Measurements from ENCODE around the gene IFNAR1. TPM values are rescaled to one million over a fixed set of nuclear protein-coding genes. Genes with fewer than 3 reads are reported as not detected.

The IFNAR1 gene
- total RNA-seq, 1 donor from 2014 or later, result 19.0 TPM

DNA sequence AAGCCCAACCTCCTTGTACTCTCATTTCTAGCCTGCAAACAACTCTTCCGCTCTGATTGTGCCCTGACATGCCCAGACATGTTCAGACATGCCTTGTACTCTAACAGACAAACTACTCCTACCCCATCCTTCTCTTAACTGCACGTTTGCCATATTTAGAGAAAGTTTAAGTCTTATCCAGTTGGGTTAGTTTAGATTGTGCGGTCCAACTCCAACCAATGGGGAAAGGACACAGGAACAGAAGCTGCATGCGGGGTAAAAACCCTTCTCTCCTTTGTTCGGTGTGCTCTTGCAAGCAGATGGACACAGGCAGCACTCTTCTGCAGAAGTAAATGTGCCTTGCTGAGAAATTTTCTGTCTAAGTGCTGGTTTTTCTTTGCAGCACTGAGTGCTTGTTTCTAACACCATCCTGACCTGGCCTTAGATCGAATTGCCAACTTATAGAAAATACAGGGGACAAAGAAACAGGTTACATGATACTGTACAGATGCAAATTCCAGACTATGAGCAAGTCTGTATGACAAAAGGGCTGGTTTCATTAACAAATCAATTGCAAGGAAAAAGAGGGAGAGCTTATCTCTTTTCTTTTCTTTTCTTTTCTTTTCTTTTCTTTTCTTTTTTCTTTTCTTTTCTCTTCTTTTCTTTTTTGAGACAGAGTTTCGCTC is 42.7 kb downstream of the IFNAR1 start:
- Mint-ChIP-seq H3K4me3 (no peak overlapping the region), H3K4me1 (peaks cover 5% of the 10 kb centered on the region), H3K9me3 (peaks cover 26% of the 10 kb centered on the region), H3K27ac (peak overlapping the region; percentile 21), H3K27me3 (peaks cover 2% of the 10 kb centered on the region), H3K36me3 (ENCODE audit: low read depth) (peaks cover 16% of the 10 kb centered on the region)
- DNase-seq, result peak; percentile 61
- intact Hi-C loops (cut with micrococcal nuclease), result loop anchor here (10.0 kb wide), 1 partner anchor 533 kb away; no protein-coding TSS in a partner anchor

DNA sequence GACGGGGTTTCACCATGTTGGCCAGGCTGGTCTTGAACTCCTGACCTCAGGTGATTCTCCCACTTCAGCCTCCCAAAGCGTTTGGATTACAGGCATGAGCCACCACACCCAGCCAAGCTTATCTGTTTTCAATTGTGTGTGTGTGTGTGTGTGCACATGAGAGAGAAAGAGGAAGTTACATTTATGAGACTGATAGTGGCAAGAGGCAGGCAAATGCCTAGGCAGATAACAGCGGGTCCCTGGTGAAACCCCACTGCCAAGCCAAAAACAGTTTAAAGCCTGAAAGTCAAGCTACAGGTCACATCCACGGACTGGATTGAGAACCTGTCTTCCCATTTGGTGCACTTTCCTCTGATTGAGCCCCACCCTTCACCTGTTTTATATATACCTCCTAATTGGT is 43.4 kb downstream of the IFNAR1 start:
- peaks cover 26% of the 10 kb centered on the region for H3K9me3 Mint-ChIP-seq
- H3K36me3 Mint-ChIP-seq (ENCODE audit: low read depth), result peaks cover 16% of the 10 kb centered on the region
- DNase-seq, result no peak
- H3K27ac Mint-ChIP-seq, result no peak overlapping the region
- intact Hi-C loops (cut with micrococcal nuclease), result loop anchor here (10.0 kb wide), 1 partner anchor 533 kb away; no protein-coding TSS in a partner anchor
- H3K27me3 Mint-ChIP-seq, result peaks cover 2% of the 10 kb centered on the region
- no peak overlapping the region for H3K4me3 Mint-ChIP-seq
- H3K4me1 Mint-ChIP-seq, result peaks cover 2% of the 10 kb centered on the region

DNA sequence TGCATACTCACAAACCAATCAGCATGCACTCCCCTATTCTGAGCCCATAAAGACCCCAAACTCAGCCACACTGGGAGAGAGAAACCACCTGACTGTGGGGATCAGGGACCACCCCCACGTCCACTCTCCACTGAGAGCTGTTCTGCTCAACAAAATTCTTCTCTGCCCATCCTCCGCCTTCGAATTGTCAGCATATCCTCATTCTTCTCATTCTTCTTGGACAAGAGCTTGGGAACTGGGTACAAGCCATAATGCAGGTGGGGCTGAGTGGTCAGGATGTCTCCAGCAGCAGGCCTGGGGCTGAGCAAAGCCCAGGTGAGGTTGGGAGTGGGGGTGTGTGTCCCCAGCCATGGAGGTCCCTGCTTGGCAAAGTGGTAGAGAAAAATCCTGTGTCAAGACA is 43.8 kb downstream of the IFNAR1 start:
- H3K27me3 Mint-ChIP-seq, result peaks cover 3% of the 10 kb centered on the region
- intact Hi-C loops (cut with micrococcal nuclease), result loop anchor here (10.0 kb wide), 1 partner anchor 534 kb away; no protein-coding TSS in a partner anchor

DNA sequence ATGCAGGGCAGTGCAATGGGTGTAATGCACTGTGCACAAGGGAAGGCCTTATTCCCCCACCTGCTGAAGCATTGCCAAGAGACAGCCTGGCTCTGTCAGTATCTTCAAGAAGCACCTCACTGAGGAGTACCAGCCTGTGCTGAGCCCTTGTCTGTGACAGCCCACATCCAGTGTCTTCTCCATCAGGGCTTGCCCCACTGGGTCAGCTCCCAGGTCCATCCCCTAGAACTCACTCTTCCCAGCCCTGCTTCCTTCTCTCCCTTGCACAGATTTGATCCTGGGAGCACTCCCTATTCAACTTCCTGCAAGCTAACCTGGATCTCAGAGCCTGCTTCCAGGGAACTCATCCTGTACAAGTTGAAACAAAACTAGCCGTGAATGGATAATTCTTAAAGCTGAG is 44.8 kb downstream of the IFNAR1 start:
- no peak overlapping the region for H3K27ac Mint-ChIP-seq
- H3K9me3 Mint-ChIP-seq, result peaks cover 26% of the 10 kb centered on the region
- H3K36me3 Mint-ChIP-seq (ENCODE audit: low read depth), result peaks cover 14% of the 10 kb centered on the region
- intact Hi-C loops (cut with micrococcal nuclease), result loop anchor here (10.0 kb wide), 1 partner anchor 535 kb away; no protein-coding TSS in a partner anchor
- H3K4me1 Mint-ChIP-seq, result peaks cover 1% of the 10 kb centered on the region
- DNase-seq, result no peak
- H3K4me3 Mint-ChIP-seq, result no peak overlapping the region
- peaks cover 6% of the 10 kb centered on the region for H3K27me3 Mint-ChIP-seq

More for the DNA sequence above, 43.8 kb downstream of the IFNAR1 start:
- H3K9me3 Mint-ChIP-seq, result peaks cover 26% of the 10 kb centered on the region
- peaks cover 2% of the 10 kb centered on the region for H3K4me1 Mint-ChIP-seq
- no peak for DNase-seq
- peaks cover 16% of the 10 kb centered on the region for H3K36me3 Mint-ChIP-seq (ENCODE audit: low read depth)
- H3K27ac Mint-ChIP-seq, result no peak overlapping the region
- H3K4me3 Mint-ChIP-seq, result no peak overlapping the region

DNA sequence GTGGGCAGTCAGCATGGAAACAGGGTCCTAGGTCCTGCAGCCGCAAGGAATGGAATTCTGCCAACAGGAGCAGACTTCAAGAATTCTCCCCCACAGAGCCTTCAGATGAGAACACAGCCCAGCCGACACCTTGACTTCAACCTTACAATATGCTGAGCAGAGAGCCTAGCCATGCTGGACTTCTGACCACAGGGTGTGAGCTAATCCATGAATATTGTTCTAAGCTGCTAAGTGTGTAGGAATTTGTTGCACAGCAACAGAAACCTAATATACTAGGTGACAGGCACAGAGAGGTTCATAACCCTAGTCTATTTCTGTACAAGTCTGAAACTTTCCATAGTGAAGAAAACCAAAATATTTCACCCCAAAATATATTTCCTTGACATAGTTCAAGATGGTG is 45.5 kb downstream of the IFNAR1 start:
- intact Hi-C loops (cut with micrococcal nuclease), result no loop called here

DNA sequence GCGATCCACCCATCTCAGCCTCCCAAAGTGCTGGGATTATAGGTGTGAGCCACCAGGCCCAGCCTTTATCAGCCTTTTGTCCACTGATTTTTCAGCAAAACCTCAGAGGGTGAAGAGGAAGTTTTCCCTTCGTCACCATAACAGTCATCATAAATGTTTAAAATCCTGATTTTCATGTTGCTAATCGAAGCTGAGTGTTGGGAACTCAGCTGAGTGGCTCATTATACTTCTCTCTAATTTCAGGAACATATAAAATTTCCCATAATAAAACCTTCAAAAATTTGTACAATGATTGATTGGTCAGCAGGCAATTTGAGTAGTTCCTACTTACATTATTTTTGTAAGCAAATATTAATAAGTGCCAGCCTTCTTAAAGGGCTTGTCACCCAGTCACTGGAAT is 46.6 kb downstream of the IFNAR1 start:
- peaks cover 20% of the 10 kb centered on the region for H3K9me3 Mint-ChIP-seq
- peaks cover 6% of the 10 kb centered on the region for H3K4me1 Mint-ChIP-seq
- intact Hi-C loops (cut with micrococcal nuclease), result no loop called here
- H3K27ac Mint-ChIP-seq, result no peak overlapping the region
- H3K36me3 Mint-ChIP-seq (ENCODE audit: low read depth), result peaks cover 14% of the 10 kb centered on the region
- H3K27me3 Mint-ChIP-seq, result peaks cover 12% of the 10 kb centered on the region
- DNase-seq, result no peak
- H3K4me3 Mint-ChIP-seq, result no peak overlapping the region

More for the DNA sequence above, 45.5 kb downstream of the IFNAR1 start:
- Mint-ChIP-seq H3K27ac (no peak overlapping the region), H3K4me1 (peaks cover 5% of the 10 kb centered on the region), H3K27me3 (peaks cover 8% of the 10 kb centered on the region), H3K36me3 (ENCODE audit: low read depth) (peaks cover 14% of the 10 kb centered on the region), H3K9me3 (peaks cover 26% of the 10 kb centered on the region), H3K4me3 (no peak overlapping the region)
- no peak for DNase-seq

DNA sequence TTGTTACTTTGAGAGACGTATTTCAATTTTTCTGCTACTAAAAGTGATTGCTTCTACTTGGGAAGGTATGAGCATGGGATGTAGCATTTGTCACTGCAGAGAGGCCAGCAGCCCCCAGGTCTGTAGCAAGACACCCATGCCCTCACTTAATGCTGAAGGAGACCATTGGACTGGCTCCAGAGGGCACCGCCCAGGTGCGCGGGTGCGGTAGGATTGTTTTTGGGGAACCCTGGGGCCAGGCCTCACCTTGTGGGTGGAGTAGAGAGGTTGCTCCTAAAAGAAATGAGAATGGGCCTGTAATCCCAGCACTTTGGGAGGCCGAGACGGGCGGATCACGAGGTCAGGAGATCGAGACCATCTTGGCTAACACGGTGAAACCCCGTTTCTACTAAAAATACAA is 47.8 kb downstream of the IFNAR1 start:
- Mint-ChIP-seq H3K27me3 (peaks cover 21% of the 10 kb centered on the region), H3K4me3 (no peak overlapping the region)
- intact Hi-C loops (cut with micrococcal nuclease), result no loop called here

DNA sequence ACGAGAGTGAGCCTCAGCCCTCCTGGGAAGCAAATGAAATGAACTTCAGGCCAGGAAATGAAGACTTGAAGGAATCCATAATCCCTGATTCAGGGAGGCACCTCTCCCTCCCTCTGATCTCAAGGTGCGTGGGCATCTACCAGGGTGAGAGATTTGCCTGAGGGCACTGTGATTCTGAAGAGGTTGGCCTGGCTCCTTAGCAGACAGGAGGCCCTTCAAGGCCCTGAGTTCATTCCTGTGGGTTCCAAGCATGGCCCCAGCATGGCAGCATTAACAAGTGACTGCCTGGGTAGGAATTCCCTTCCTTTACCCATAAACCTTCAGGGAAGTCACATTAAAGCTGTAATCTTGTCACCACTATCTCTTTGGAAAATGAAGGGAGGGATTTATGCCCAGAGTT is 48.7 kb downstream of the IFNAR1 start:
- Mint-ChIP-seq H3K9me3 (peaks cover 6% of the 10 kb centered on the region), H3K36me3 (ENCODE audit: low read depth) (peaks cover 3% of the 10 kb centered on the region), H3K4me3 (no peak overlapping the region), H3K27me3 (peaks cover 25% of the 10 kb centered on the region), H3K4me1 (peaks cover 6% of the 10 kb centered on the region), H3K27ac (no peak overlapping the region)
- DNase-seq, result no peak
- intact Hi-C loops (cut with micrococcal nuclease), result no loop called here

More for the DNA sequence above, 47.8 kb downstream of the IFNAR1 start:
- Mint-ChIP-seq H3K27ac (no peak overlapping the region), H3K4me1 (peaks cover 6% of the 10 kb centered on the region), H3K9me3 (peaks cover 10% of the 10 kb centered on the region), H3K36me3 (ENCODE audit: low read depth) (peaks cover 6% of the 10 kb centered on the region)
- DNase-seq, result no peak

DNA sequence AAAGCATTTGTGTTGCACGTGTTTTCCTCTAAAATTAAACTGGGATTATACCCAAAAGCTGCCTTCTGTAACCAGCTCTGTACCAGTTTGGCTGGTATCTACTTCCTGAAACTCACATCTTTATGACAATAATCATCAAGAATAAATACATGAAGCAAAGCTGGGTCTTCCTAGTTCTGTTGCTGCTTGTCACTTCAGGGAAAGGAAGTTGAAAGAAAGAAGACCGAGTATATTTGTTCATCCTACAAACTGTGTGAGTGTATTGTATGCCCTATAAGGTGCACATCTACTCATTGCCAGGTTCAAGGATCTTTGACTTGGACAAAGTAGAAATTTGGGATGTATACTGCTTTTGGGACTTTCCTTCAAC is 49.3 kb downstream of the IFNAR1 start:
- peaks cover 3% of the 10 kb centered on the region for H3K9me3 Mint-ChIP-seq
- intact Hi-C loops (cut with micrococcal nuclease), result loop anchor here (1.0 kb wide), 1 partner anchor 175 kb away; no protein-coding TSS in a partner anchor

DNA sequence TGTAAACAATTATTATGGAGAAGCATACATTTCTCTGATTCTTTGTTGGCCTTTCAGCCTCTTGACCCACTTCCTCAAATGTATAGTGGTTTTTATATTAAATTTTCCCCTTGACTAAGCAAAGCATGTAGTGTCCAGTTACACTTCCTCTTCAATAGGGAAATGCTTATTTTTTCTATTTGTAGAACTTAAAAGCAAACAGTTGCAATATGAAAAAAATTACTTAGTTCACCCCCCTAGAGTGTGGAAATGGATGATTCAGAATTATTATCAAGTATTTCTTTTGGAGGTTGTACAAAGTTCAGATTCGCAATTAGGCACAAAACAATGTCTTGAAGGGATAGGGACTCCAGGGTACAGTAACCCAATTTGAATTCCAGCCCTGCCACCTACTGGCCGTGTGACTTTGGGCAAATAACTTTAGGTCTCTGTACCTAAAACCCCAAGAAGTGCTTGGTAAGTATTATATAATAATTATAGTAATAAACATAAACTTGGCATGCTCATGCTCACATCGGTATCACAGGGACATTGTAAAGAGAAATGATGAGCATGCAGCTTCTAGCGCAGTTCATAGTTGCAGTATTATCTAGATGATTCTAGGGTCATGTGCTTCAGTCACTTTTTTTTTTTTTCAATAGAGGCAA is 49.8 kb downstream of the IFNAR1 start:
- DNase-seq, result peak; percentile 86
- Mint-ChIP-seq H3K9me3 (peaks cover 3% of the 10 kb centered on the region), H3K36me3 (ENCODE audit: low read depth) (peaks cover 2% of the 10 kb centered on the region), H3K4me1 (peaks cover 7% of the 10 kb centered on the region), H3K27me3 (peaks cover 28% of the 10 kb centered on the region), H3K4me3 (no peak overlapping the region), H3K27ac (peak overlapping the region; percentile 36)
- intact Hi-C loops (cut with micrococcal nuclease), result loop anchor here (1.0 kb wide), 1 partner anchor 175 kb away; no protein-coding TSS in a partner anchor

More for the DNA sequence above, 49.3 kb downstream of the IFNAR1 start:
- peaks cover 2% of the 10 kb centered on the region for H3K36me3 Mint-ChIP-seq (ENCODE audit: low read depth)
- H3K27ac Mint-ChIP-seq, result no peak overlapping the region
- DNase-seq, result no peak
- H3K27me3 Mint-ChIP-seq, result peaks cover 28% of the 10 kb centered on the region
- no peak overlapping the region for H3K4me3 Mint-ChIP-seq
- peaks cover 7% of the 10 kb centered on the region for H3K4me1 Mint-ChIP-seq

DNA sequence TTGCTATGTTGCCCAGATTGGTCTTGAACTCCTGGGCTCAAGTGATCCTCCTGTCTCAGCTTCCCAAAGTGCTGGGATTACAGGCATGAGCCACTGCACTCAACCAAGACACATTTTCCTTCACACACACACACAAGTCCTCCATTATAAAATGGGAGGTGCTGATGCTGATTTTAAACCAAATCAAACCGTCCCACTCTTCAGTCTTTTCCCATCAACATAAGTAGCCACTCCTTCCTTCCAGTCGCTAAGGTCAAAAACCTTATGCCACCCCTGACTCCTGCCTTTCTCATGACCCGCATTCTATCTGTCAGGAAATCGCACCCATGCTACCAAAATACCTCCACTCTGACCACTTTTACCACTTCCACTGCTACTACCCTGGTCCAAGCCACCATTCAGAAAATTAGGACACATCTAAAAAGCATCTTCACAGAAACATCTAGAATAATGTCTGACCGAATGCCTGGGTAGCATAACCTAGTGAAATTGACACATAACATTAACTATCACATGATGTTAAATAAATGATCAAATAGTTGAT is 50.4 kb downstream of the IFNAR1 start:
- intact Hi-C loops (cut with micrococcal nuclease), result no loop called here
- peaks cover 12% of the 10 kb centered on the region for H3K4me1 Mint-ChIP-seq
- H3K27ac Mint-ChIP-seq, result no peak overlapping the region
- H3K36me3 Mint-ChIP-seq (ENCODE audit: low read depth), result no peaks in the 10 kb centered on the region
- H3K27me3 Mint-ChIP-seq, result peaks cover 28% of the 10 kb centered on the region
- no peak for DNase-seq
- H3K9me3 Mint-ChIP-seq, result no peaks in the 10 kb centered on the region
- no peak overlapping the region for H3K4me3 Mint-ChIP-seq

DNA sequence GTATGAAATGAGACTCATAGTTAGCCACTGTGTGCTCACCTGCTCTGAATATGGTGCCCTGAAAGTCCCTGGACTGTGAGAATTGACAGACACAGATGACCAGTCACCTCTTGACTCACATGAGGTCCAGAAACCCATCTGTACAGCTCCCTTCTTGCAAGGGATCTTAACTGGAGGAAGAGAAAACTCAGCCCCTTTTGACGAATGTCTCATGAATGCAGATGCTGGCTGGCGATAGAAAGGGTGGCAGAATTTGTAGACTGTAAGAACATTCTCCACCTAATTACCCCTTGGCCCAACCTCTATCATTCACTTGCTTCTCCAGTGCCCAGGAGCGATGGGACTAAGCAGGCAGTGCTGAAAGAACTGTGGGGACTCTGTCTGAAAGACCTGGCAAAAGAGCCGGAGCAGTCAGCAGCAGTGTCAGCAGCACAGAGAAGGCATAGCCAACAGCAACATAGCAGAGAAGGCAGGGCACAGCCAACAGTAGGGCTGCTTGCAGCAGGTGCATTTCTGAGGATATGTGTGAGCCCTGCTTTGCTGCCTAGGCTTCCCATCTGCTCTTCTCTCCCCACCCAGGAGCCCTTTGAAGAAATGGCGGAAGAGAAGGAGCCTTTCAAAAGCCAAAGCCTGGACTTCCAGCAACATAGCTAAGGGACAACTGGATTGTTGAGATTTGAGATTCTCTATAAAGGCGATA is 52.6 kb downstream of the IFNAR1 start:
- intact Hi-C loops (cut with micrococcal nuclease), result no loop called here
- H3K27ac Mint-ChIP-seq, result no peak overlapping the region
- peaks cover 31% of the 10 kb centered on the region for H3K4me1 Mint-ChIP-seq
- no peak overlapping the region for H3K4me3 Mint-ChIP-seq
- peaks cover 26% of the 10 kb centered on the region for H3K27me3 Mint-ChIP-seq
- H3K36me3 Mint-ChIP-seq (ENCODE audit: low read depth), result no peaks in the 10 kb centered on the region
- H3K9me3 Mint-ChIP-seq, result no peaks in the 10 kb centered on the region
- no peak for DNase-seq

DNA sequence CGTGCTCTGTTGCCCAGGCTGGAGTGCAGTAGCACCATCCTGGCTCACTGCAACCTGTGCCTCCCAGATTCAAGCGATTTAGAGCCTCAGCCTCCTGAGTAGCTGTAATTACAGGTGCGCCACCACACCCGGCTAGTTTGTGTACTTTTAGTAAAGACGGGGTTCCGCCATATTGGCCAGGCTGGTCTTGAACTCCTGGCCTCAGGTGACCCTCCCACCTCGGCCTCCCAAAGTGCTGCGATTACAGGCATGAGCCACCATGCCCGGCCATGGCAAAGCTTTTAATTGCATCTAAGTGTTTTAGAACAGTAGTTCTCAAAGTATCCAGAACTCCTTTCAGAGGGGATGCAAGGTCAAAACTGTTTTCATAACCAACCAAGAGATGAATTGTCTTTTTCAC is 53.3 kb downstream of the IFNAR1 start:
- no peak for DNase-seq

More for the DNA sequence above, 53.3 kb downstream of the IFNAR1 start:
- Mint-ChIP-seq H3K9me3 (no peaks in the 10 kb centered on the region), H3K36me3 (ENCODE audit: low read depth) (no peaks in the 10 kb centered on the region), H3K27me3 (peaks cover 26% of the 10 kb centered on the region), H3K4me3 (no peak overlapping the region), H3K4me1 (peaks cover 39% of the 10 kb centered on the region), H3K27ac (no peak overlapping the region)
- intact Hi-C loops (cut with micrococcal nuclease), result no loop called here
